Renal pelvis (tissue), 4 donors: ENCODE measurements around the gene IVD. TPM values are rescaled to one million over a fixed set of nuclear protein-coding genes. Genes with fewer than 3 reads are reported as not detected.

Source experiments
- DNase-seq: peaks from one replicate; pipeline ENCODE4 v3.0.0-alpha.2; 2013
- polyA plus RNA-seq, 3 donors: library from polyadenylated mRNA; unstranded; fragments of 120-200 nt; gene quantifications; one replicate each; pipeline ENCODE4 v1.2.1, GENCODE V29; 2013; ENCODE audit not compliant: insufficient read length in 3 of 3

Gene IVD
- polyA plus RNA-seq, 3 donors = 62.1 to 103 (median 100) TPM

GRCh38 chr15:40368719-40369473 lies 36.7 kb upstream of the IVD start:
- no peak for DNase-seq

- DNase-seq = no peak
Measured at GRCh38 chr15:40369474-40369869, 36.1 kb upstream of the IVD start.

DNA sequence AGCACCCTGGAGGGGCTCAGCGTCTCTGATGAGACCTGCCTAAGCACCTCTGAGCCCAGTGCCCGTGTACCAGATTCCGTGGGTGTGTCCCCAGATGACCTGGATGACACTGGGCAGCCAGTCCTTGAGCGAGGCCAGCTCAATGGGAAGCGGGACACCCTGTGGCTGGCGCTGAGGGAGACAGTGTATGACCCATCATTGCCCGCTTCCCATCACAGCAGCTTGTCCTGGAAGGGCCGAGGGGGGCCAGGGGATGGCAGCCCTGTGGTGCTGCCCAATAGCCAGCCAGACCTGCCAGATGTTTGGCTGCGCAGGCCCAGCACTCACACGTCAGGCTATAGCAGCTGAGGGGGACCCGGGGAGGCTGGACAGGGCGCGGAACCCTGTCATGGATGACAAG lies 35.6 kb upstream of the IVD start:
- DNase-seq = no peak

GRCh38 chr15:40372981-40373380 lies 32.6 kb upstream of the IVD start:
- no peak for DNase-seq

GRCh38 chr15:40377606-40378005 lies 28.0 kb upstream of the IVD start:
- DNase-seq = no peak

DNA sequence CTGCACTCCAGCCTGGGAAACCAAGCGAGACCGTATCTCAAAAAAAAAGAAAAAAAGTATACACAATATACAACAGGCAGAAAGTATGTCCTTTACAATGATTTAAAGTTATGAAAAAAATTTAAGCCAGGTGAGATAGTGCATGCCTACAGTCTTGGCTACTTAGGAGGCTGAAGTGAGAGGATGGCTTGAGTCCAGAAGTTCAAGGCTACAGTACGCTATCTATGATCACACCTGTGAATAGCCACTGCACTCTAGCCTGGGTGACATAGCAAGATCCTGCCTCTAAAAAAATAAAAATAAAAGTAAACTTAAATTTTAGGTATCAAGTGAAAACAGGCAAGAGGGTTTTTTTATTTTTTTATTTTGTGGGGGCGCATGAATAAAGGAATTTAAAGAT lies 26.2 kb upstream of the IVD start:
- no peak for DNase-seq

GRCh38 chr15:40379853-40380252 lies 25.7 kb upstream of the IVD start:
- DNase-seq = no peak

DNA sequence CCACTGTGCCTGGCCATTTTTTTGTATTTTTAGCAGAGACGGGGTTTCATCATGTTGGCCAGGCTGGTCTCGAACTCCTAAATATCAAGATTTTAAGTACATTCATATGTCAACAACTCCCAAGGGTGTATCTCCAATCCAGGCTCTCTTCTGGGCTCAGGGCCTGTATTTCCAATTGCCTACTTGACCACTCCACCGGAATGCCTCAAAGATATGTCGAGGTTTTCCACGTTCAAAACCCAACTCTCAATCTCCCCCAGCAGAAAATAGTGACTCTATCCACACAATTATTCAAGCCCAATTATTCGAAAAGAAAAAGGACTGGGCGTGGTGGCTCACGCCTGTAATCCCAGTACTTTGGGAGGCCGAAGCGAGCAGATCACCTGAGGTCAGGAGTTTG lies 25.0 kb upstream of the IVD start:
- no peak for DNase-seq

DNA sequence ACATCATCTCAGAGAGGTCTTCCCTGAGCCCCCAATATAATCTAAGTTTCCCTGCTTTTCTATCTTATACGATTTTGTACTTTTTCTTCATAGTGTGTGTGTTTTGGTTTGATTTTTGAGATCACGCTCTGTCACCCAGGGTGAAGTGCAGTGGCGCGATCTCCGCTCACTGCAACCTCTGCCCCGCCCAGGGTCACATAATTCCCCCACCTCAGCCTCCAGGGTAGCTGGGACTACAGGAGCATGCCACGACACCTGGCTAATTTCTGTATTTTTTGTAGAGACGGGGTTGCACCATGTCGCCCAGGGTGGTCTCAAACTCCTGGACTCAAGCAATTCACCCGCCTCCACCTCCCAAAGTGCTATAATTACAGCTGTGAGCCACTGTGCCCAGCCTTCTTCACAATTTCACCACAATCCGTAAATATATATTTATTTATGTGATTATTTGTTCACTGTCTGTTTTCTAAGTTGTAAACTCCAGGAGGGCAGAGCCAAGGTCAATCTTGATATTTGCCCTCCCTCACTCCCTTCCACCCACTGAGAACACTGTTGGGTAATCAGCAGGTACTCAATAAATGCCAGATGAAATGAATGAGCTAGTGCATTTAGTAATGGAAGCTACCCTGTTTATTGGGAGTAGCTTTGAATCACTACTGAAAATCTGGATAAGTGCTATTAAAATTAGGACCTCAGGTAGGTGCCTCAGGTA lies 23.6 kb upstream of the IVD start:
- no peak for DNase-seq

- DNase-seq = peak; percentile 94
Measured at GRCh38 chr15:40382580-40383456, 22.8 kb upstream of the IVD start, which contains the start of gene KNSTRN. Gene KNSTRN, plus strand, starts transcription at chr15:40382721. Its CDS starts 115 bp downstream, at chr15:40382836.

GRCh38 chr15:40386480-40386879 lies 19.1 kb upstream of the IVD start:
- no peak for DNase-seq

GRCh38 chr15:40388941-40389823 lies 16.4 kb upstream of the IVD start:
- no peak for DNase-seq

GRCh38 chr15:40389824-40390595 lies 15.6 kb upstream of the IVD start:
- DNase-seq = no peak

- DNase-seq = no peak
Measured at GRCh38 chr15:40392986-40393948, 12.3 kb upstream of the IVD start.

- no peak for DNase-seq
Measured at GRCh38 chr15:40397688-40398412, 7.7 kb upstream of the IVD start.

DNA sequence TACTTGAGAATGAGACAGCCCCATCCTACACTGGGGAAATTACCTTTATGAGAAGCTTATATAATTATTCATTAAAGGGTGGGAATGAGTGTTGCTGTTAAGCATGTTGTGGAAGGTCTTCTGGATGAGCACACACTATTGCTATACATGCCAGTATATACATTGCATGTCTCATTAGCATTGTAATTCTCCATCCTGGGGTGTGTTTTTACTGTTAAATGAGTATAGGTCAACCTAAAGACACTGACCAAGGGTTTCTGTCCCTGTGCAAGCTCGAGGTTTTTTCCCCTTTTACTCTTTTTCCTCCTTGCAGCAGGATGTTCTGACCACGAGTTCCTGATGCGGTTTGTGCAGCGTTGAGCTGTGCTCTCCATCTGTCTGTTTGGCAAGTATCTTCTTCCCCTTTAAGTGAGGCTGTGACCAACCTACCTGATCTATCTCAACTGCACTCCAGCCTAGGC lies 7.2 kb upstream of the IVD start:
- DNase-seq = no peak

GRCh38 chr15:40399370-40399769 lies 6.2 kb upstream of the IVD start:
- DNase-seq = no peak

- no peak for DNase-seq
Measured at GRCh38 chr15:40407330-40407990, 1.9 kb downstream of the IVD start.
